ENCODE measurements around the gene IPCEF1.
"Not testable (repeated sequence)": the region's sequence is repeated elsewhere in the genome, so short reads cannot be mapped to it uniquely, and the experiment has no call there.

- TF ChIP-seq, protein P1, sequence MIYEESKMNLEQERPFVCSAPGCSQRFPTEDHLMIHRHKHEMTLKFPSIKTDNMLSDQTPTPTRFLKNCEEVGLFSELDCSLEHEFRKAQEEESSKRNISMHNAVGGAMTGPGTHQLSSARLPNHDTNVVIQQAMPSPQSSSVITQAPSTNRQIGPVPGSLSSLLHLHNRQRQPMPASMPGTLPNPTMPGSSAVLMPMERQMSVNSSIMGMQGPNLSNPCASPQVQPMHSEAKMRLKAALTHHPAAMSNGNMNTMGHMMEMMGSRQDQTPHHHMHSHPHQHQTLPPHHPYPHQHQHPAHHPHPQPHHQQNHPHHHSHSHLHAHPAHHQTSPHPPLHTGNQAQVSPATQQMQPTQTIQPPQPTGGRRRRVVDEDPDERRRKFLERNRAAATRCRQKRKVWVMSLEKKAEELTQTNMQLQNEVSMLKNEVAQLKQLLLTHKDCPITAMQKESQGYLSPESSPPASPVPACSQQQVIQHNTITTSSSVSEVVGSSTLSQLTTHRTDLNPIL (CRISPR knock-in tag; IDR thresholded peaks at IDR 0.05; ENCODE audit: low read depth), result not testable (repeated sequence)
- not testable (repeated sequence) for TF ChIP-seq TCF4 (CRISPR knock-in tag; IDR thresholded peaks at IDR 0.05; ENCODE audit: borderline replicate concordance); ARNTL (CRISPR knock-in tag; IDR thresholded peaks at IDR 0.05; ENCODE audit: borderline replicate concordance, low read depth)
- TF ChIP-seq, protein P2, sequence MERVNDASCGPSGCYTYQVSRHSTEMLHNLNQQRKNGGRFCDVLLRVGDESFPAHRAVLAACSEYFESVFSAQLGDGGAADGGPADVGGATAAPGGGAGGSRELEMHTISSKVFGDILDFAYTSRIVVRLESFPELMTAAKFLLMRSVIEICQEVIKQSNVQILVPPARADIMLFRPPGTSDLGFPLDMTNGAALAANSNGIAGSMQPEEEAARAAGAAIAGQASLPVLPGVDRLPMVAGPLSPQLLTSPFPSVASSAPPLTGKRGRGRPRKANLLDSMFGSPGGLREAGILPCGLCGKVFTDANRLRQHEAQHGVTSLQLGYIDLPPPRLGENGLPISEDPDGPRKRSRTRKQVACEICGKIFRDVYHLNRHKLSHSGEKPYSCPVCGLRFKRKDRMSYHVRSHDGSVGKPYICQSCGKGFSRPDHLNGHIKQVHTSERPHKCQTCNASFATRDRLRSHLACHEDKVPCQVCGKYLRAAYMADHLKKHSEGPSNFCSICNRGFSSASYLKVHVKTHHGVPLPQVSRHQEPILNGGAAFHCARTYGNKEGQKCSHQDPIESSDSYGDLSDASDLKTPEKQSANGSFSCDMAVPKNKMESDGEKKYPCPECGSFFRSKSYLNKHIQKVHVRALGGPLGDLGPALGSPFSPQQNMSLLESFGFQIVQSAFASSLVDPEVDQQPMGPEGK (CRISPR knock-in tag; IDR thresholded peaks at IDR 0.05; ENCODE audit: borderline replicate concordance), result not testable (repeated sequence)
Measured at GRCh38 chr6:154327313-154327712, 29.3 kb downstream of the IPCEF1 start.
